HUES64 (cell line): ENCODE measurements around the gene DDAH1.
"Not testable (repeated sequence)": the region's sequence is repeated elsewhere in the genome, so short reads cannot be mapped to it uniquely, and the experiment has no call there.

Source experiments
- H3K27ac ChIP-seq: 2 replicates; pipeline ENCODE4 v1.7.0; 2013; ENCODE audit warnings: low read depth, low read length, inconsistent platforms
- H3K27me3 ChIP-seq: 2 replicates; pipeline ENCODE4 v1.6.1; 2013; ENCODE audit warnings: mild to moderate bottlenecking, low read length; ENCODE audit not compliant: insufficient read depth
- H3K36me3 ChIP-seq: 2 replicates; pipeline ENCODE4 v1.6.1; 2013; ENCODE audit warnings: mild to moderate bottlenecking, low read length; ENCODE audit not compliant: insufficient read depth
- H3K4me1 ChIP-seq: 2 replicates; pipeline ENCODE4 v1.6.1; 2013; ENCODE audit warnings: mild to moderate bottlenecking, low read length, moderate library complexity; ENCODE audit not compliant: insufficient read depth
- H3K4me3 ChIP-seq: 2 replicates; pipeline ENCODE4 v1.5.1; 2013; ENCODE audit warnings: mild to moderate bottlenecking, low read length, moderate library complexity
- H3K9ac ChIP-seq: 2 replicates; pipeline ENCODE4 v1.6.1; 2013; ENCODE audit warnings: mild to moderate bottlenecking, low read depth, low read length
- H3K9me3 ChIP-seq: 2 replicates; pipeline ENCODE4 v1.6.1; 2013; ENCODE audit warnings: low read depth, low read length; ENCODE audit not compliant: insufficient read depth
- WGBS: fragments of 150-250, 120-280 bp; methylation state at CpG from one replicate; pipeline ENCODE4 v1.1.7; 2013; ENCODE audit warnings: missing lambda C conversion rate; 5-methylcytosine and 5-hydroxymethylcytosine counted together

The DDAH1 gene

DNA sequence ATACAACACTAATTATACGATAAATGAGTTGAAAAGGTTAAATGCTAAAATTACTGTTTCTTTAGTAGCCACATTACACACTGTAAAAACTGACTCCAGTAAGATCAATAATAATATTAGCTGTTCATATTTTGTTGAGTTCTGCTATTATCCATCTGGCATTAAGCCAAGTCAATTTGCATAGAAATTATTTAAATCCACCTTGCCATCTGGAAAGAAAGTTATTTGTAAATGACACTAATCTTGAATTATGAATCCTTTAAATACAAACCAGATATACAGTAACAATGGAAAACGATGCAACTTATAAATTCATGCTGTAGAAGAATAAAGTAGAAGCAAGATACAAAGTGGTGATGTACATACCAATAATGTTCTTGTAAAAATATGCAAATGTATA, 107.1 kb downstream of the DDAH1 start:
- no peaks in the 10 kb centered on the region; the same call in 1 of the 2 replicates for H3K36me3 ChIP-seq
- no peak overlapping the region for H3K4me3 ChIP-seq
- no CpG with 5 or more reads among the region's 2 CpGs for WGBS
- H3K9ac ChIP-seq: no peak overlapping the region
- H3K4me1 ChIP-seq: peaks cover 5% of the 10 kb centered on the region; the same call in 1 of the 2 replicates
- no peaks in the 10 kb centered on the region for H3K9me3 ChIP-seq
- no peak overlapping the region for H3K27ac ChIP-seq
- no peaks in the 10 kb centered on the region for H3K27me3 ChIP-seq

- Histone ChIP-seq H3K9me3 (no peaks in the 10 kb centered on the region), H3K4me3 (no peak overlapping the region), H3K36me3 (no peaks in the 10 kb centered on the region; the same call in 1 of the 2 replicates), H3K4me1 (peaks cover 5% of the 10 kb centered on the region; the same call in 1 of the 2 replicates), H3K27me3 (no peaks in the 10 kb centered on the region), H3K9ac (no peak overlapping the region), H3K27ac (no peak overlapping the region)
Measured at GRCh38 chr1:85356130-85356529, 108.8 kb downstream of the DDAH1 start.

DNA sequence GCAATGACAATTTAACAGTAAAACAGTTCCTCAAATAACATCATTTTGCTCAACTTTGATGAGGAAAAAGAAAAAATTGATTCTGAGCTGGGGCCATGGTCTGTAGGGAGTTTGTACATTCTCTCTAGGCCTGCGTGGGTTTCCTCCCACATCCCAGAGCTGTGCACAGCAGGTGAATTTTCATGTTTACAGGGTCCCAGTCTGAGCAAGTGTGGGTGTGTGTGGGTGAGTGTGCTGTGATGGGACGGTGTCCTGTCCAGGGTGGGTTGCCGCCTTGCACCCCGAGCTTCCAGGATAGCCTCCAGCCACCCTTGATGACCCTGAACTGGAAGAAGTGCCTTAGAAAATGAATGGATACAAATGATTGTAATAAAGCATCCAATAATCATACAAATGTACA, 112.9 kb downstream of the DDAH1 start:
- H3K36me3 ChIP-seq: peaks cover 11% of the 10 kb centered on the region
- H3K27ac ChIP-seq: no peak overlapping the region
- 95% methylated on average over 4 of the region's 4 CpGs for WGBS
- no peak overlapping the region for H3K9ac ChIP-seq
- peaks cover 11% of the 10 kb centered on the region; the same call in 1 of the 2 replicates for H3K4me1 ChIP-seq
- H3K4me3 ChIP-seq: no peak overlapping the region
- H3K9me3 ChIP-seq: no peaks in the 10 kb centered on the region
- H3K27me3 ChIP-seq: no peaks in the 10 kb centered on the region

- Histone ChIP-seq H3K4me1 (peaks cover 11% of the 10 kb centered on the region; the same call in 1 of the 2 replicates), H3K27ac (no peak overlapping the region), H3K4me3 (no peak overlapping the region), H3K36me3 (peaks cover 11% of the 10 kb centered on the region), H3K27me3 (no peaks in the 10 kb centered on the region), H3K9ac (no peak overlapping the region), H3K9me3 (no peaks in the 10 kb centered on the region)
- WGBS: 100% methylated on average over 1 of the region's 3 CpGs
Measured at GRCh38 chr1:85351202-85351828, 113.6 kb downstream of the DDAH1 start.

DNA sequence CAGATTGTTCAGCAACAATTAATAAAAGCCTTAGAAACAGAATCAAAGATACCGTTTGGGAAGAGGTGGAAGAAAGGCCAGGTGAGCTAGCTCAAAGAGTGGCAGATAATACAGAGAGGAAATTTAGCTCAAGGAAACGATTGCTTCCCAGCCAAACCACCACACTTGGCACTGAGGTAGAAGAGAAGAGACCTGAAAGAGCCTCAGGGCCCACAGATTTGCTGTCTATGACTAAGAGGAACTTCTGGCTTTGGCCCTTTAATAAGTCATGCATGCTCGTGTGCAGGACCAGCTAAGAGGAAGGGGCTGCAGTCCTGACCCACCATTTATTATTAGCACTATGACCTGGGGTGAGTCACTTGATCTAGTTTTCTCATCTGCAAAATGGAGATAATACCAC, 115.7 kb downstream of the DDAH1 start:
- WGBS: 91% methylated on average over 3 of the region's 3 CpGs
- Histone ChIP-seq H3K9ac (no peak overlapping the region), H3K9me3 (no peaks in the 10 kb centered on the region), H3K4me3 (no peak overlapping the region), H3K36me3 (peaks cover 11% of the 10 kb centered on the region), H3K27ac (no peak overlapping the region), H3K27me3 (no peaks in the 10 kb centered on the region), H3K4me1 (peaks cover 23% of the 10 kb centered on the region)

GRCh38 chr1:85347908-85348307, 117.1 kb downstream of the DDAH1 start:
- H3K27me3 ChIP-seq: no peaks in the 10 kb centered on the region
- no peak overlapping the region for H3K9ac ChIP-seq
- no peak overlapping the region for H3K4me3 ChIP-seq
- peaks cover 31% of the 10 kb centered on the region for H3K4me1 ChIP-seq
- no peak overlapping the region for H3K27ac ChIP-seq
- peaks cover 11% of the 10 kb centered on the region for H3K36me3 ChIP-seq
- H3K9me3 ChIP-seq: no peaks in the 10 kb centered on the region
- WGBS: 95% methylated on average over 2 of the region's 2 CpGs

- not testable (repeated sequence) for H3K9me3 ChIP-seq, H3K4me3 ChIP-seq, H3K27ac ChIP-seq, H3K27me3 ChIP-seq, H3K9ac ChIP-seq
- peaks cover 37% of the 10 kb centered on the region for H3K4me1 ChIP-seq
- H3K36me3 ChIP-seq: peaks cover 11% of the 10 kb centered on the region
- WGBS: 100% methylated on average over 2 of the region's 4 CpGs
Measured at GRCh38 chr1:85347275-85347674, 117.7 kb downstream of the DDAH1 start.

DNA sequence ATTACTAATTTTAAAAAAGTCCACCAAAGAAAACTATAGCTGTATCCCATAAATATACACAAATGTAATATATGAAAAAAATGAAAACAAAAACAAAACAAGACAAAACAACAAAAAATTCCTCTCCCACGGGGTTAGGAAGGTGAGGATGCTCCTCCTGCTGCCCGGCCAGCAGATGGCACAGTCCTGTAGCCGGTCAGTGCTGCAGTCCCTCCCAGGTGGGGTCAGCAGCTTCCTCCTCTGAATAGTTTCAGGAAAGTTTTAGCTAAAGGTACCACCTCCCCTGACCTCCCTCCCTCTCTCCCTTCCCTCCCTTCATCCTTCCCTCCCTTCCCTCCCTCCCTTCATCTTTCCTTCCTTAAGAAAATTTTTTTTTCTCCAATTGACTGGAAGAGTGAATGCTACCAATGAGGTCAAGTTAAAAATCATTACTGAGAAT, 120.7 kb downstream of the DDAH1 start:
- no peaks in the 10 kb centered on the region for H3K27me3 ChIP-seq
- peak overlapping the region; percentile 87; the same call in 1 of the 2 replicates for H3K27ac ChIP-seq
- H3K36me3 ChIP-seq: 0 out of 2 replicates have a peak, but pooled peaks cover under 1% of the 10 kb centered on the region
- H3K4me3 ChIP-seq: no peak overlapping the region
- no peaks in the 10 kb centered on the region for H3K9me3 ChIP-seq
- H3K4me1 ChIP-seq: peaks cover 41% of the 10 kb centered on the region
- no peak overlapping the region for H3K9ac ChIP-seq
- WGBS: 6% methylated on average over 3 of the region's 3 CpGs

- Histone ChIP-seq H3K4me1 (peaks cover 45% of the 10 kb centered on the region), H3K9me3 (no peaks in the 10 kb centered on the region), H3K27ac (peak overlapping the region; percentile 87), H3K27me3 (no peaks in the 10 kb centered on the region), H3K4me3 (no peak overlapping the region), H3K36me3 (no peaks in the 10 kb centered on the region), H3K9ac (peak overlapping the region; percentile 35; the same call in 1 of the 2 replicates)
- WGBS: no CpG with 5 or more reads among the region's 1 CpG
Measured at GRCh38 chr1:85343612-85344255, 121.2 kb downstream of the DDAH1 start.

- Histone ChIP-seq H3K4me1 (peaks cover 45% of the 10 kb centered on the region), H3K9ac (peak overlapping the region; percentile 35; the same call in 1 of the 2 replicates), H3K36me3 (no peaks in the 10 kb centered on the region), H3K27me3 (no peaks in the 10 kb centered on the region), H3K4me3 (no peak overlapping the region), H3K9me3 (no peaks in the 10 kb centered on the region), H3K27ac (peak overlapping the region; percentile 87)
- 87% methylated on average over 1 of the region's 1 CpG for WGBS
Measured at GRCh38 chr1:85343213-85343611, 121.7 kb downstream of the DDAH1 start.

DNA sequence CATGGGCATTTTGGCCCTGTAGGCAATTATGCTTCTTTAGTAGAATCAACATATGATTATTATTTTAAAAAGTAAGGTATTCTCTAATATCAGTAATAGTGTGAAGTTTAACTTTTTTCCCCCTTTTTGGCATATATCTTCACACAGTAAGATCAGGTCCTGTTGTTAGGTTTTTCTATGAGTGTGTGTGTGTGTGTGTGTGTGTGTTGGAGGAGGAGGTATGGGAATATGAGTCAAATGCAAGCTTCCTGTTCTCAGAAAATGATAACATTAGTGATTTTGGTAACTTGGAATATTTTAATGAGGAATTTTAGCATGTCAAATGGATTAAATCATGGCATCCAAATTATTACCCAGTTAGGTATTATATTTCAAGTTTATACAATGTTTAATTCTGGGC, 122.8 kb downstream of the DDAH1 start:
- Histone ChIP-seq H3K9ac (no peak overlapping the region), H3K9me3 (no peaks in the 10 kb centered on the region), H3K4me3 (no peak overlapping the region), H3K4me1 (peaks cover 45% of the 10 kb centered on the region), H3K27me3 (no peaks in the 10 kb centered on the region), H3K36me3 (no peaks in the 10 kb centered on the region), H3K27ac (0 out of 2 replicates have a peak overlapping the region, but pooled peaks have one; percentile 18)
